Panc1 (cell line): Measurements from ENCODE around the gene OPN1SW. TPM values are rescaled to one million over a fixed set of nuclear protein-coding genes. Genes with fewer than 3 reads are reported as not detected.

Experiments used
- ATAC-seq: fragments of 200-7000 bp; cut with Tn5 transposase; 2 replicates; pipeline ENCODE4 v1.9.1; 2020; ENCODE audit warnings: mild to moderate bottlenecking, moderate library complexity
- BruUV-seq: library from RNA; stranded (reverse); fragments of 400-500 nt; replicated peaks from 2 replicates; lab custom pipeline; 2021; lab: Mats Ljungman, UMichigan
- CTCF ChIA-PET: fragments of 300-600 bp; sonication (Branson Sonifier 250); formaldehyde crosslinking; loops from one replicate; lab custom pipeline; 2022; ENCODE audit warnings: antibody characterized with exemption; lab: Charles Lee
- POLR2A ChIA-PET: fragments of 300-600 bp; sonication (Branson Sonifier 250); formaldehyde crosslinking; loops from one replicate; lab custom pipeline; 2022; ENCODE audit warnings: antibody characterized with exemption; lab: Charles Lee
- DNase-seq: peaks from one replicate; pipeline ENCODE4 v3.0.0-alpha.2; 2010; ENCODE audit warnings: low read depth, low spot score
- H3K27ac ChIP-seq: 2 replicates; pipeline ENCODE4 v1.5.1; 2011; ENCODE audit warnings: mild to moderate bottlenecking, low read length, inconsistent platforms
- H3K27me3 ChIP-seq: fragments of 200-500 bp; sonication (Bioruptor generic); 2 replicates; pipeline ENCODE4 v1.6.0; 2014; ENCODE audit warnings: low read length, inconsistent platforms; ENCODE audit not compliant: control insufficient read depth, insufficient read depth
- H3K36me3 ChIP-seq: fragments of 200-500 bp; sonication (Bioruptor generic); 2 replicates; pipeline ENCODE4 v1.5.1; 2014; ENCODE audit warnings: inconsistent platforms, mild to moderate bottlenecking, low read length, moderate library complexity; ENCODE audit not compliant: control insufficient read depth, insufficient read depth
- H3K4me1 ChIP-seq: 2 replicates; pipeline ENCODE4 v1.5.1; 2011; ENCODE audit warnings: inconsistent platforms, mild to moderate bottlenecking, low read length, moderate library complexity; ENCODE audit not compliant: control insufficient read depth, insufficient read depth
- H3K4me3 ChIP-seq, 2 experiments: 2 replicates each; pipeline ENCODE4 v1.5.1; 2011 to 2012; ENCODE audit warnings: low read depth in 2 of 2, low read length in 2 of 2, mild to moderate bottlenecking in 2 of 2, inconsistent platforms in 1 of 2, moderate library complexity in 1 of 2
- H3K9me3 ChIP-seq: fragments of 200-500 bp; sonication (Bioruptor generic); 2 replicates; pipeline ENCODE4 v1.5.1; 2014; ENCODE audit warnings: low read depth, mild to moderate bottlenecking, inconsistent platforms, low read length, moderate library complexity; ENCODE audit not compliant: control insufficient read depth, insufficient read depth
- CTCF ChIP-seq: fragments of 450-650 bp; IDR thresholded peaks from 2 replicates; pipeline ENCODE4 v1.5.1; 2017; ENCODE audit warnings: mild to moderate bottlenecking
- POLR2AphosphoS5 ChIP-seq: IDR thresholded peaks from 2 replicates; pipeline ENCODE4 v1.6.1; 2012; ENCODE audit warnings: mild to moderate bottlenecking, low read depth, low read length, moderate library complexity
- REST ChIP-seq, 2 experiments: IDR thresholded peaks; 2 replicates each; pipeline ENCODE4 v1.6.1; 2011 to 2012; ENCODE audit warnings: low read depth in 2 of 2, control low read depth in 1 of 2, low read length in 1 of 2, mild to moderate bottlenecking in 1 of 2, moderate library complexity in 1 of 2; ENCODE audit not compliant: insufficient read depth in 1 of 2
- SIN3A ChIP-seq: IDR thresholded peaks from 2 replicates; pipeline ENCODE4 v1.6.1; 2012; ENCODE audit warnings: low read depth, mild to moderate bottlenecking, low read length, moderate library complexity, borderline replicate concordance; ENCODE audit not compliant: insufficient read depth
- TCF7L2 ChIP-seq: IDR thresholded peaks from 2 replicates; pipeline ENCODE4 v1.6.1; 2011; ENCODE audit warnings: mild to moderate bottlenecking, low read depth, low read length, inconsistent platforms
- in situ Hi-C: cut with HindIII; loops from 2 replicates; pipeline ENCODE4 v1.10.0; 2016; ENCODE audit warnings: low sequenced_read_pairs, low pct_unique_long_range_greater_than_20kb
- intact Hi-C: fragments of 100-400 bp; cut with micrococcal nuclease; formaldehyde crosslinking; loops from one replicate; pipeline ENCODE4 v1.10.0; 2022; ENCODE audit not compliant: unreplicated experiment
- total RNA-seq: library from RNA; stranded (reverse); gene quantifications from one replicate; pipeline ENCODE4 v1.2.1, GENCODE V29; 2021; ENCODE audit not compliant: unreplicated experiment

OPN1SW gene
- total RNA-seq, 1 experiment from 2014 or later, result not detected

GRCh38 chr7:128732521-128733277 lies 42.9 kb downstream of the OPN1SW start:
- in situ Hi-C loops, result no loop called here
- CTCF ChIA-PET, result no interaction called here
- ATAC-seq, result no peak

GRCh38 chr7:128731184-128731583 lies 44.4 kb downstream of the OPN1SW start:
- H3K27ac ChIP-seq, result no peak overlapping the region
- BruUV-seq, result no TSS peak
- no peaks in the 10 kb centered on the region for H3K36me3 ChIP-seq
- ChIA-PET POLR2A (no interaction called here), CTCF (no interaction called here)
- H3K9me3 ChIP-seq, result no peaks in the 10 kb centered on the region
- ATAC-seq, result no peak
- DNase-seq, result no peak
- H3K4me3 ChIP-seq, result no peak overlapping the region
- peaks cover 9% of the 10 kb centered on the region for H3K27me3 ChIP-seq
- in situ Hi-C loops, result no loop called here
- intact Hi-C loops, result no loop called here
- TF ChIP-seq POLR2AphosphoS5 (no peak), SIN3A (no peak), REST (IDR thresholded peaks at IDR 0.05; ENCODE audit: insufficient read depth in 1 of 2, low read depth in 2 of 2, low read length in 1 of 2) (no peak), TCF7L2 (no peak), CTCF (no peak)
- H3K4me1 ChIP-seq, result no peaks in the 10 kb centered on the region

More at GRCh38 chr7:128732521-128733277, 42.9 kb downstream of the OPN1SW start:
- Histone ChIP-seq H3K27ac (no peak overlapping the region), H3K4me1 (no peaks in the 10 kb centered on the region), H3K9me3 (no peaks in the 10 kb centered on the region), H3K36me3 (no peaks in the 10 kb centered on the region), H3K27me3 (peaks cover 8% of the 10 kb centered on the region), H3K4me3 (no peak overlapping the region)
- TF ChIP-seq REST (IDR thresholded peaks at IDR 0.05; ENCODE audit: insufficient read depth in 1 of 2, low read depth in 2 of 2, low read length in 1 of 2) (no peak), SIN3A (no peak), POLR2AphosphoS5 (no peak), CTCF (no peak), TCF7L2 (no peak)
- POLR2A ChIA-PET, result interaction anchor here (0.6 kb wide), 1 partner anchor 135 kb away, joined by 4 read pairs; no protein-coding TSS in a partner anchor
- BruUV-seq, result no TSS peak
- intact Hi-C loops, result no loop called here
- DNase-seq, result no peak
